ENCODE data around the gene ZNF784. TPM values are rescaled to one million over a fixed set of nuclear protein-coding genes. Genes with fewer than 3 reads are reported as not detected.

Gene ZNF784
- total and polyA plus RNA-seq, 7 donors = 2.8 to 9.1 (median 7.2) TPM

GRCh38 chr19:55592391-55593090 is 31.8 kb downstream of the ZNF784 start:
- H3K36me3 ChIP-seq = peaks cover 0 to 43% (median 2%) of the 10 kb centered on the region in 4 donors
- no peaks in the 10 kb centered on the region for H3K27me3 ChIP-seq
- no peaks in the 10 kb centered on the region for H3K9me3 ChIP-seq
- no peak overlapping the region for H3K4me3 ChIP-seq
- WGBS, 2 donors = 94 to 96% methylated on average over 73 of the region's 73 CpGs
- no peak for TF ChIP-seq CTCF (IDR thresholded peaks at IDR 0.05)
- H3K4me1 ChIP-seq = peaks cover 0 to 4% (median 3%) of the 10 kb centered on the region in 4 donors
- DNase-seq = no peak
- H3K27ac ChIP-seq = no peak overlapping the region
- intact Hi-C loops (cut with DNase I) = no loop called here

DNA sequence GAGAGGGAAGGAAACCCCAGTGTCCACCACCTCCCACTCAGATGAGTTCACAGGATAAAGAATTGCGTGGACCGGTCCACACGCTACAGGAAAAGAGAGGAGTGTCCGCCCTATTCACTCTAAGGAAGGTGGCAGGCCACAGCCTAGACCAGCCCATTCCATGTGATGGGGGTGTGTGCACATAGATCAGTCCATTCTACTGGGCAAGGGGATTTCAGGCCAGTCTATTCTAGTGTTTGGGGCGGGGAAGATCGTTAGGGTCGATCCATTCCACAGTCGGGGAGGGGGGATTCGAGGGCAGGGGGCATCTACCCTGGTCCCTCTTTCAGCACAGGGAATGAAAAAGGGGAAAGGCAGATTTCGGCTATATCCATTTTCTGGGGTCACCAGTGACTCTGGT is 32.8 kb downstream of the ZNF784 start:
- no peak overlapping the region for H3K4me3 ChIP-seq
- H3K9me3 ChIP-seq = no peaks in the 10 kb centered on the region
- DNase-seq = no peak
- peaks cover 0 to 14% (median 13%) of the 10 kb centered on the region in 4 donors for H3K4me1 ChIP-seq
- H3K36me3 ChIP-seq = peaks cover 0 to 33% (median 2%) of the 10 kb centered on the region in 4 donors
- H3K27me3 ChIP-seq = no peaks in the 10 kb centered on the region
- 85 to 88% methylated on average over 10 of the region's 10 CpGs for WGBS, 2 donors
- H3K27ac ChIP-seq = no peak overlapping the region
- TF ChIP-seq EP300 (IDR thresholded peaks at IDR 0.05) (no peak), POLR2A (IDR thresholded peaks at IDR 0.05) (no peak), CTCF (IDR thresholded peaks at IDR 0.05) (no peak), POLR2AphosphoS5 (IDR thresholded peaks at IDR 0.05) (no peak)
- intact Hi-C loops (cut with DNase I) = no loop called here

DNA sequence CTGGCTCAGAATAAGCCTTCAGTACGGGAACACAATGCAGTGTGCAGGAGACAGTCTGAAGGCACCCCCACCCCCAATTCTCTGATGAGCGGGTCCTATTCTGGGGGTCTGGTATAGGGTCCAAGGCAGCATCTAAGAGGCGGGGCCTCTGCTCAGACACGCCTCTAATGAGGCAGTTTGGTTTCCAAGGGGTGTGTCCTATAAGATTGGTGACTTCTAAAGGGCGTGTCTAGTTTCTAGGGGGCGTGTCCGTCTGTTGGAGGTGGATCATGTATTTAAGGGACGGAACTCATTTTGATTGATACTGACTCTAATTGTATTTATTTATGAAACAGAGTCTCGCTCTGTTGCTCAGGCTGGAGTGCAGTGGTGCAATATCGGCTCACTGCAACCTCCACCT is 33.7 kb downstream of the ZNF784 start:
- peaks cover 0 to 25% (median 0%) of the 10 kb centered on the region in 4 donors for H3K36me3 ChIP-seq
- no peak for TF ChIP-seq POLR2A (IDR thresholded peaks at IDR 0.05)
- no peak for TF ChIP-seq CTCF (IDR thresholded peaks at IDR 0.05)
- TF ChIP-seq EP300 (IDR thresholded peaks at IDR 0.05) = no peak
- TF ChIP-seq POLR2AphosphoS5 (IDR thresholded peaks at IDR 0.05) = no peak
- intact Hi-C loops (cut with DNase I) = no loop called here

GRCh38 chr19:55590109-55590508 is 34.3 kb downstream of the ZNF784 start:
- 61 to 69% methylated on average over 7 of the region's 7 CpGs for WGBS, 2 donors
- Histone ChIP-seq H3K27ac (no peak overlapping the region), H3K9me3 (no peaks in the 10 kb centered on the region), H3K27me3 (no peaks in the 10 kb centered on the region), H3K4me3 (no peak overlapping the region), H3K36me3 (peaks cover 0 to 20% (median 0%) of the 10 kb centered on the region in 4 donors), H3K4me1 (peaks cover 0 to 28% (median 26%) of the 10 kb centered on the region in 4 donors)
- TF ChIP-seq EP300 (IDR thresholded peaks at IDR 0.05) = no peak
- TF ChIP-seq POLR2AphosphoS5 (IDR thresholded peaks at IDR 0.05) = no peak
- TF ChIP-seq POLR2A (IDR thresholded peaks at IDR 0.05) = no peak
- no peak for TF ChIP-seq CTCF (IDR thresholded peaks at IDR 0.05)
- intact Hi-C loops (cut with DNase I) = no loop called here
- DNase-seq = no peak

More for the DNA sequence above, 33.7 kb downstream of the ZNF784 start:
- no peak for DNase-seq
- H3K4me3 ChIP-seq = no peak overlapping the region
- WGBS, 2 donors = 46 to 83% methylated on average over 10 of the region's 10 CpGs
- peaks cover 0 to 23% (median 22%) of the 10 kb centered on the region in 4 donors for H3K4me1 ChIP-seq
- H3K27me3 ChIP-seq = no peaks in the 10 kb centered on the region
- no peak overlapping the region for H3K27ac ChIP-seq
- no peaks in the 10 kb centered on the region for H3K9me3 ChIP-seq

DNA sequence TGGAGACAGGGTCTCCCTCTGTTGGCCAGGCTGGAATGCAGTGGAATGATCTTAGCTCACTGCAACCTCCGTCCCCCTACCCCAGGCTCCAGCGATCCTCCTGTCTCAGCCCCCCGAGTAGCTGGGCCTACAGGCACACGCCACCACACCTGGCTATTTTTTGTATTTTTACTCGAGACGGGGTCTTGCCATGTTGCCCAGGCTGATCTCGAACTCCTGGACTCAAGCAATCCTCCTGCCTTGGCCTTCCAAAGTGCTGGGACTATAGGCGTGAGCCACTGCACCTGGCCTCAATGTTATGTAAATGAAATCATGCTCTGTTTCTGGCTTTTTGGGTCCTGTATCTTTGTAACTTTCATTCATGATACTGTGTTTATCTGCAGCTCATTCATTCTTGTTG is 35.6 kb downstream of the ZNF784 start:
- TF ChIP-seq EP300 (IDR thresholded peaks at IDR 0.05) = no peak
- no peak for TF ChIP-seq POLR2A (IDR thresholded peaks at IDR 0.05)
- TF ChIP-seq POLR2AphosphoS5 (IDR thresholded peaks at IDR 0.05) = no peak
- no peak for TF ChIP-seq CTCF (IDR thresholded peaks at IDR 0.05)
- intact Hi-C loops (cut with DNase I) = no loop called here

More for the DNA sequence above, 35.6 kb downstream of the ZNF784 start:
- H3K9me3 ChIP-seq = no peaks in the 10 kb centered on the region
- peaks cover 0 to 16% (median 0%) of the 10 kb centered on the region in 4 donors for H3K36me3 ChIP-seq
- no peaks in the 10 kb centered on the region for H3K27me3 ChIP-seq
- H3K27ac ChIP-seq = no peak overlapping the region
- DNase-seq = no peak
- H3K4me3 ChIP-seq = no peak overlapping the region
- WGBS, 2 donors = 91 to 92% methylated on average over 8 of the region's 8 CpGs
- H3K4me1 ChIP-seq = peaks cover 0 to 28% (median 26%) of the 10 kb centered on the region in 4 donors
